Stomach (tissue), 9 donors: Measurements from ENCODE around the gene MBLAC1. TPM values are rescaled to one million over a fixed set of nuclear protein-coding genes. Genes with fewer than 3 reads are reported as not detected.
A peak's percentile ranks its signal among the peaks of the same experiment; 100 is the strongest.

ENCODE experiments used
- DNase-seq, 2 donors: peaks; one replicate each; pipeline versions ENCODE4 v3.0.0 to v3.0.0-alpha.2; 2013 to 2019
- H3K27ac ChIP-seq, 5 donors: fragments of 200-600 bp in 4 of 5; sonication (generic) in 4 of 5; one replicate each; pipeline ENCODE4 v1.5.1; 2013 to 2019; ENCODE audit warnings: mild to moderate bottlenecking in 1 of 5, moderate library complexity in 1 of 5
- H3K27me3 ChIP-seq, 3 donors: fragments of 200-600 bp; sonication (generic); one replicate each; pipeline ENCODE4 v1.5.1; 2017 to 2019; ENCODE audit warnings: mixed run types in 1 of 3
- H3K36me3 ChIP-seq, 4 donors: fragments of 200-600 bp; sonication (generic); 1 replicate in 3 of 4; 2 replicates in 1 of 4; pipeline ENCODE4 v1.5.1; 2016 to 2019
- H3K4me1 ChIP-seq, 4 donors: fragments of 200-600 bp; sonication (generic); one replicate each; pipeline ENCODE4 v1.5.1; 2016 to 2019
- H3K4me3 ChIP-seq, 4 donors: fragments of 200-600 bp; sonication (generic) in 3 of 4; one replicate each; pipeline ENCODE4 v1.5.1; 2016 to 2019; ENCODE audit warnings: mild to moderate bottlenecking in 1 of 4
- H3K9me3 ChIP-seq, 4 donors: fragments of 200-600 bp; sonication (generic); one replicate each; pipeline ENCODE4 v1.5.1; 2016 to 2019
- CTCF ChIP-seq, 7 experiments: fragments of 450-650 bp in 4 of 7; fragments of 200-600 bp in 3 of 7; sonication (generic) in 3 of 7; IDR thresholded peaks; one replicate each; pipeline ENCODE4 v1.5.1; 2016 to 2019; ENCODE audit warnings: antibody characterized with exemption in 7 of 7, control low read depth in 2 of 7, mild to moderate bottlenecking in 1 of 7
- EP300 ChIP-seq: sonication (generic); formaldehyde crosslinking; IDR thresholded peaks from one replicate; pipeline ENCODE4 v1.6.1; 2017; ENCODE audit warnings: antibody characterized with exemption
- POLR2A ChIP-seq, 4 donors: fragments of 450-650 bp; IDR thresholded peaks; one replicate each; pipeline ENCODE4 v1.6.1; 2016; ENCODE audit warnings: antibody characterized with exemption in 4 of 4, control low read depth in 2 of 4, mild to moderate bottlenecking in 1 of 4, moderate library complexity in 1 of 4
- POLR2AphosphoS5 ChIP-seq, 3 donors: sonication (generic); formaldehyde crosslinking; IDR thresholded peaks; one replicate each; pipeline ENCODE4 v1.6.1; 2016; ENCODE audit warnings: antibody characterized with exemption in 3 of 3
- WGBS, 5 donors: extraction: QIAGEN DNeasy Blood & Tissue Kit in 3 of 5; methylation state at CpG; one replicate each; pipeline versions ENCODE4 v1.1.5 to v1.1.7; 2013 to 2018; 5-methylcytosine and 5-hydroxymethylcytosine counted together
- intact Hi-C: fragments of 100-400 bp; cut with DNase I; formaldehyde crosslinking; loops from one replicate; pipeline ENCODE4 v1.15.1; 2023; ENCODE audit warnings: low total_unique reads
- polyA plus RNA-seq, 3 donors: library from polyadenylated mRNA; stranded (reverse); fragments of 200-250 nt; gene quantifications; one replicate each; pipeline ENCODE4 v1.2.3, GENCODE V29; 2013
- total RNA-seq, 5 donors: library from RNA; depleted of rRNA; stranded (reverse); fragments of >200 nt; gene quantifications; one replicate each; pipeline versions ENCODE4 v1.1.0 to v1.2.3, GENCODE V29; 2014 to 2016
- donor health status: healthy with polysubstance abuse.
- donor health status: Bipolar disorder and iron deficiency.
- donor health status: healthy.

MBLAC1 gene
- total and polyA plus RNA-seq, 8 donors: 1.3 to 6.1 (median 1.7) TPM; not detected in 3

GRCh38 chr7:100115026-100115425, 11.7 kb upstream of the MBLAC1 start:
- TF ChIP-seq POLR2A (IDR thresholded peaks at IDR 0.05) (no peak), EP300 (no peak), POLR2AphosphoS5 (IDR thresholded peaks at IDR 0.05) (no peak), CTCF (IDR thresholded peaks at IDR 0.05) (no peak)
- H3K27ac ChIP-seq: no peak overlapping the region
- H3K4me3 ChIP-seq: no peak overlapping the region
- H3K27me3 ChIP-seq: no peaks in the 10 kb centered on the region
- peaks cover 10 to 20% (median 15%) of the 10 kb centered on the region in 4 donors for H3K4me1 ChIP-seq
- intact Hi-C loops: no loop called here
- no peak for DNase-seq
- no peaks in the 10 kb centered on the region for H3K9me3 ChIP-seq
- WGBS, 5 donors: 82 to 93% (median 90%) methylated on average over 7 of the region's 7 CpGs
- H3K36me3 ChIP-seq: peaks cover 30 to 54% (median 47%) of the 10 kb centered on the region in 4 donors

GRCh38 chr7:100118388-100119071, 8.2 kb upstream of the MBLAC1 start:
- Histone ChIP-seq H3K4me3 (peak overlapping the region; percentile 73 to 95 (median 85)), H3K36me3 (peaks cover 4 to 19% (median 14%) of the 10 kb centered on the region in 4 donors), H3K9me3 (no peaks in the 10 kb centered on the region), H3K27ac (peak overlapping the region; percentile 67 to 89 (median 84)), H3K27me3 (no peaks in the 10 kb centered on the region), H3K4me1 (peaks cover 24 to 40% (median 28%) of the 10 kb centered on the region in 4 donors)
- DNase-seq: no peak
- WGBS, 5 donors: 18 to 21% (median 20%) methylated on average over 18 of the region's 18 CpGs
- intact Hi-C loops: no loop called here
- TF ChIP-seq POLR2A (IDR thresholded peaks at IDR 0.05) (no peak), EP300 (no peak), POLR2AphosphoS5 (IDR thresholded peaks at IDR 0.05) (no peak), CTCF (IDR thresholded peaks at IDR 0.05) (no peak)

- peak within 1 kb of the TSS; percentile 67 to 89 (median 84) for H3K27ac ChIP-seq
- DNase-seq: peak; percentile 96 to 98
- intact Hi-C loops: no loop called here
- TF ChIP-seq POLR2A (IDR thresholded peaks at IDR 0.05) (no peak), EP300 (no peak), CTCF (IDR thresholded peaks at IDR 0.05) (peak in 1 of 7 experiments; percentile 29), POLR2AphosphoS5 (IDR thresholded peaks at IDR 0.05) (peak; percentile 45 to 76 (median 59))
- WGBS, 5 donors: 0 to 1% (median 0%) methylated on average over 33 to 49 of the region's 49 CpGs
- H3K9me3 ChIP-seq: no peaks in the 10 kb centered on the region
- H3K36me3 ChIP-seq: peaks cover 0 to 16% (median 8%) of the 10 kb centered on the region in 4 donors
- H3K27me3 ChIP-seq: no peaks in the 10 kb centered on the region
- peak within 1 kb of the TSS; percentile 73 to 95 (median 85) for H3K4me3 ChIP-seq
- peaks cover 24 to 41% (median 28%) of the 10 kb centered on the region in 4 donors for H3K4me1 ChIP-seq
Observed at GRCh38 chr7:100119072-100119969, 7.4 kb upstream of the MBLAC1 start, which contains the start of the genes CNPY4 and TAF6. Gene CNPY4 (plus strand): TSS chr7:100119634. CDS start chr7:100119745, 111 bp downstream. Gene TAF6 (minus strand): TSS chr7:100119358. CDS start chr7:100114209, 5,149 bp downstream.
